HG03280 (cell line): ENCODE data around the gene SIRPB1.
"Not testable (repeated sequence)": the region's sequence is repeated elsewhere in the genome, so short reads cannot be mapped to it uniquely, and the experiment has no call there.

Source experiments
- ATAC-seq: cut with Tn5 transposase; IDR thresholded peaks from one replicate; pipeline ENCODE4 v1.9.1; 2021; ENCODE audit warnings: mild to moderate bottlenecking, moderate library complexity; ENCODE audit not compliant: unreplicated experiment

SIRPB1 gene

GRCh38 chr20:1608678-1609347, 11.0 kb downstream of the SIRPB1 start:
- not testable (repeated sequence) for ATAC-seq

- no peak for ATAC-seq
Observed at GRCh38 chr20:1600736-1601135, 19.1 kb downstream of the SIRPB1 start.

- no peak for ATAC-seq
Observed at GRCh38 chr20:1595333-1595732, 24.5 kb downstream of the SIRPB1 start.

- ATAC-seq, result no peak
Observed at GRCh38 chr20:1588533-1589460, 31.0 kb downstream of the SIRPB1 start.

GRCh38 chr20:1587781-1588532, 31.9 kb downstream of the SIRPB1 start:
- no peak for ATAC-seq

GRCh38 chr20:1579488-1579887, 40.3 kb downstream of the SIRPB1 start:
- no peak for ATAC-seq

- ATAC-seq, result no peak
Observed at GRCh38 chr20:1577906-1578305, 41.9 kb downstream of the SIRPB1 start.

GRCh38 chr20:1577313-1577712, 42.5 kb downstream of the SIRPB1 start:
- ATAC-seq, result not testable (repeated sequence)

GRCh38 chr20:1576641-1577040, 43.2 kb downstream of the SIRPB1 start:
- ATAC-seq, result no peak

- ATAC-seq, result not testable (repeated sequence)
Observed at GRCh38 chr20:1576003-1576402, 43.8 kb downstream of the SIRPB1 start.

- ATAC-seq, result not testable (repeated sequence)
Observed at GRCh38 chr20:1571583-1571982, 48.2 kb downstream of the SIRPB1 start.
